Heart right ventricle (tissue), 16 donors: ENCODE measurements around the gene C1R. TPM values are rescaled to one million over a fixed set of nuclear protein-coding genes. Genes with fewer than 3 reads are reported as not detected.

ENCODE experiments used
- ATAC-seq, 8 donors: fragments of 200-7000 bp; cut with Tn5 transposase; one replicate each; pipeline ENCODE4 v1.9.1; 2020; ENCODE audit warnings: mild to moderate bottlenecking in 8 of 8, moderate library complexity in 8 of 8, moderate number of reproducible peaks in 1 of 8
- DNase-seq, 2 donors: peaks; one replicate each; pipeline ENCODE4 v3.0.0-alpha.2; 2020
- H3K27ac ChIP-seq, 10 donors: fragments of 200-600 bp; sonication (generic) in 2 of 10; one replicate each; pipeline versions ENCODE4 v1.5.0 to v1.8.0; 2020 to 2022; ENCODE audit warnings: mild to moderate bottlenecking in 3 of 10
- H3K27me3 ChIP-seq, 7 donors: fragments of 200-600 bp; one replicate each; pipeline ENCODE4 v1.8.0; 2021 to 2022; ENCODE audit warnings: mild to moderate bottlenecking in 2 of 7
- H3K36me3 ChIP-seq, 9 donors: fragments of 200-600 bp; sonication (generic) in 1 of 9; one replicate each; pipeline versions ENCODE4 v1.5.0 to v1.8.0; 2020 to 2022; ENCODE audit warnings: mild to moderate bottlenecking in 2 of 9
- H3K4me1 ChIP-seq, 9 donors: fragments of 200-600 bp; sonication (generic) in 1 of 9; one replicate each; pipeline versions ENCODE4 v1.5.0 to v1.8.0; 2020 to 2022; ENCODE audit warnings: mild to moderate bottlenecking in 4 of 9
- H3K4me3 ChIP-seq, 10 donors: fragments of 200-600 bp; sonication (generic) in 2 of 10; one replicate each; pipeline versions ENCODE4 v1.5.0 to v1.8.0; 2020 to 2022; ENCODE audit warnings: mild to moderate bottlenecking in 7 of 10, moderate library complexity in 2 of 10
- H3K9me3 ChIP-seq, 11 donors: fragments of 200-600 bp in 10 of 11; sonication (generic) in 2 of 11; one replicate each; pipeline versions ENCODE4 v1.5.0 to v1.8.0; 2013 to 2022; ENCODE audit warnings: mild to moderate bottlenecking in 2 of 11, control low read depth in 1 of 11, moderate library complexity in 1 of 11
- WGBS, 2 donors: extraction: QIAGEN DNeasy Blood & Tissue Kit; methylation state at CpG; one replicate each; pipeline ENCODE4 v1.1.7; 2013; ENCODE audit warnings: inconsistent platforms in 1 of 2; 5-methylcytosine and 5-hydroxymethylcytosine counted together
- intact Hi-C, 10 donors: fragments of 100-400 bp; cut with DNase I; formaldehyde crosslinking; loops; one replicate each; pipeline versions ENCODE4 v1.11.1 to v1.14.2; 2022
- polyA plus RNA-seq, 2 donors: library from polyadenylated mRNA; stranded (reverse); fragments of 200-250 nt; gene quantifications; one replicate each; pipeline ENCODE4 v1.2.3, GENCODE V29; 2013
- total RNA-seq, 10 donors: library from RNA; stranded (reverse); fragmentation: NEBNext Ultra II Directional in 3 of 10; extraction: Animal tissue kit (Norgen Biotek cat#: 25700) in 3 of 10; gene quantifications; one replicate each; pipeline versions ENCODE4 v1.2.1 to v1.2.4, GENCODE V29; 2021 to 2023
- TF ChIP-seq, protein P1 (sequence below), 9 donors: fragments of 200-600 bp; sonication (generic) in 2 of 9; IDR thresholded peaks; one replicate each; pipeline versions ENCODE4 v1.5.0 to v1.8.0; 2021 to 2022; ENCODE audit warnings: antibody characterized with exemption in 9 of 9, mild to moderate bottlenecking in 5 of 9, moderate library complexity in 1 of 9
- donor health status: Arrhythmogenic right ventricular cardiomyopathy.
- donor health status: ischemic (EF 13 %, LVEDD 7.1; RV severe dilation, severe dysfunction).
- donor health status: healthy with polysubstance abuse.
- donor health status: DM: no; HTN: yes; CAD: no.
- donor health status: DM: no; HTN: no; CAD: no.
- donor health status: ischemic (EF 25% LVEDD 6.9; RV normal size, moderate dysfunction).
- donor health status: ischemic (EF 25% LVEDD 5.7; RV mildly dilated, moderate dysfunction).
- donor health status: healthy.
- donor health status: DM: yes; HTN: yes; CAD: no.
- donor health status: Ischemic cardiomyopathy.
- donor health status: ischemic (EF 35%, LVEDD 5.7; RV mildly dilated, moderate dysfunction).
- donor health status: nonischemic (EF 11% LVEDD 7.7; RV severe dilation, severe dysfunction).
- donor health status: DM: yes; HTN: yes; CAD: no.
- donor health status: PGD.
- donor health status: ischemic (EF 29% LVEDD 5.4; RV normal size, mild dysfunction).
- donor health status: nonischemic (EF 23%, LVEDD 6.1; RV moderate dilation, normal function).

The C1R gene
- total and polyA plus RNA-seq, 12 donors, result 19.9 to 238 (median 71.9) TPM

DNA sequence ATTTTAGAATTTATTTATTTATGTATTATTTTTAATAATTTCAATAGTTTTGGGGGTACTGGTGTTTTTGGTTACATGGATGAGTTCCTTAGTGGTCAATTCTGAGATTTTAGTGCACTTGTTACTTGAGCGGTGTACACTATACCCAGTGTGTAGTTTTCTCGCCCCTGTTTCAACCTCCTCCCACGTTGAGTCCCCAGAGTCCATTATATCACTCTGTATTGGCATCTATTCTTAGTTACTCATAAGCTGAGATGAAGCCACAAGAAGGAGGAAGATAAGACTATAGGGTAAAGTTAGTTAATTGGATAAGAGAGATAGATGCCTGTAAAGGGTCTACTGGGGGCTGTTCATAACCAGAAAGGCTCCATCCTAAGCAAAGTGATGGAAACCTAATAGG is 27.7 kb downstream of the C1R start:
- H3K4me1 ChIP-seq, result peaks cover 0 to 40% (median 30%) of the 10 kb centered on the region in 9 donors
- no peak overlapping the region for H3K4me3 ChIP-seq
- H3K9me3 ChIP-seq, result no peaks in the 10 kb centered on the region
- TF ChIP-seq, protein P1, sequence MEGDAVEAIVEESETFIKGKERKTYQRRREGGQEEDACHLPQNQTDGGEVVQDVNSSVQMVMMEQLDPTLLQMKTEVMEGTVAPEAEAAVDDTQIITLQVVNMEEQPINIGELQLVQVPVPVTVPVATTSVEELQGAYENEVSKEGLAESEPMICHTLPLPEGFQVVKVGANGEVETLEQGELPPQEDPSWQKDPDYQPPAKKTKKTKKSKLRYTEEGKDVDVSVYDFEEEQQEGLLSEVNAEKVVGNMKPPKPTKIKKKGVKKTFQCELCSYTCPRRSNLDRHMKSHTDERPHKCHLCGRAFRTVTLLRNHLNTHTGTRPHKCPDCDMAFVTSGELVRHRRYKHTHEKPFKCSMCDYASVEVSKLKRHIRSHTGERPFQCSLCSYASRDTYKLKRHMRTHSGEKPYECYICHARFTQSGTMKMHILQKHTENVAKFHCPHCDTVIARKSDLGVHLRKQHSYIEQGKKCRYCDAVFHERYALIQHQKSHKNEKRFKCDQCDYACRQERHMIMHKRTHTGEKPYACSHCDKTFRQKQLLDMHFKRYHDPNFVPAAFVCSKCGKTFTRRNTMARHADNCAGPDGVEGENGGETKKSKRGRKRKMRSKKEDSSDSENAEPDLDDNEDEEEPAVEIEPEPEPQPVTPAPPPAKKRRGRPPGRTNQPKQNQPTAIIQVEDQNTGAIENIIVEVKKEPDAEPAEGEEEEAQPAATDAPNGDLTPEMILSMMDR (IDR thresholded peaks at IDR 0.05), result no peak
- H3K36me3 ChIP-seq, result peaks cover 0 to 50% (median 0%) of the 10 kb centered on the region in 9 donors
- H3K27me3 ChIP-seq, result no peaks in the 10 kb centered on the region
- no peak overlapping the region for H3K27ac ChIP-seq
- 55 to 63% methylated on average over 3 of the region's 3 CpGs for WGBS, 2 donors
- no peak for DNase-seq
- intact Hi-C loops, result loop anchor here in 2 of 10 donors (5.0 kb wide), 2 partner anchors 33 to 43 kb away; partner anchors contain the start of gene C1RL (in 1 of the 2)
- peak in 1 of 8 donors; percentile 17 for ATAC-seq

DNA sequence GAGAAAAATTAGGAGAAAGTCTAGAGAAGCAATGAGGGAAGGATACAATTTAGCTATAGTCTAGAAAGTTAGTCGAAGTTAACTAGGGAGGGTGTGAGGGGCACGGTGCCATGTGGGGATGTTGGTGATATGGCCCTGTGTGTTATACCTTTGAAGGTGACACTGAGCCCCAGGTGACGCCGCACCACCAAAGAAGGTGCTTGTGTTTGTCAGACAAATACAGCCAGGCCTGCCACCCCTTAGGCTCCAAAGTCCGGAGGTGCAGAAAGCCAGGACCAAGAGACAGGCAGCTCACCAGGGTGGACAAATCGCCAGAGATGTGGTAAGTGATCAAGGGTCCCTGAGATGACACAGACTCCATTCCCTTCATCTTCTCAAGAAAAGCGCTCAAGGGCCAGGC is 30.6 kb downstream of the C1R start:
- WGBS, 2 donors, result 94 to 98% methylated on average over 7 of the region's 7 CpGs
- Histone ChIP-seq H3K27me3 (no peaks in the 10 kb centered on the region), H3K27ac (peak overlapping the region in 6 of 10 donors; percentile 57 to 90 (median 75))

DNA sequence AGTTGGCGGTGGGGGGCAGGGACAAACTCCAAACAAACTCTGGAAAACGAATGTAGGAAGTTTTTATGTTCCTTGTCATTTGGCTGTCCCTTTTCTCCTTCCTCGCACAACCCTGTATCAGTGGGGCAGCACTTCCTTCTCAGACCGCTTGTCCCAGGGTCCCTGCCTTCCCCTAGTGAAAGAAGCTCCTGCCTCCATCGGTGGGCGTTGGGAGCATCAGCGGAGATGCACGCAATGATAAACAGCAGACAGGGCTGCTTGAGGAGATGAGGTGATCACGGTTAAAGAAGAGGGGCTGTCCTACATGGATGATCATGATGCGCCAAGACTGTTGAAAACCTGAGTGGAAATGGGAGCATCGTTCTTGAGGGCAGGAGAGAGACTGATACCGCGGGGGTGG is 31.1 kb downstream of the C1R start:
- peaks cover 0 to 44% (median 10%) of the 10 kb centered on the region in 9 donors for H3K4me1 ChIP-seq
- WGBS, 2 donors, result 73 to 77% methylated on average over 13 of the region's 13 CpGs
- H3K4me3 ChIP-seq, result peak overlapping the region in 9 of 10 donors; percentile 23 to 51 (median 41)
- TF ChIP-seq, protein P1 (IDR thresholded peaks at IDR 0.05), result no peak
- ATAC-seq (peak in 2 of 8 donors; percentile 7 to 15), DNase-seq (no peak)
- intact Hi-C loops, result loop anchor here in 8 of 10 donors (1.0 to 5.0 kb wide), 6 partner anchors 32 to 52 kb away; partner anchors contain the start of genes C1R (in 4 of the 8) and C1RL (in 4 of the 8)
- peaks cover 0 to 25% (median 0%) of the 10 kb centered on the region in 9 donors for H3K36me3 ChIP-seq
- H3K9me3 ChIP-seq, result no peaks in the 10 kb centered on the region
- no peaks in the 10 kb centered on the region for H3K27me3 ChIP-seq
- peak overlapping the region in 9 of 10 donors; percentile 25 to 90 (median 68) for H3K27ac ChIP-seq

More for the DNA sequence above, 30.6 kb downstream of the C1R start:
- no peak for ATAC-seq
- peaks cover 0 to 30% (median 0%) of the 10 kb centered on the region in 9 donors for H3K36me3 ChIP-seq
- intact Hi-C loops, result loop anchor here in 8 of 10 donors (1.0 to 5.0 kb wide), 6 partner anchors 31 to 51 kb away; partner anchors contain the start of genes C1R (in 4 of the 8) and C1RL (in 4 of the 8)
- no peak for DNase-seq
- TF ChIP-seq, protein P1 (IDR thresholded peaks at IDR 0.05), result no peak
- no peaks in the 10 kb centered on the region for H3K9me3 ChIP-seq
- peaks cover 0 to 44% (median 10%) of the 10 kb centered on the region in 9 donors for H3K4me1 ChIP-seq
- peak overlapping the region in 9 of 10 donors; percentile 23 to 51 (median 41) for H3K4me3 ChIP-seq

DNA sequence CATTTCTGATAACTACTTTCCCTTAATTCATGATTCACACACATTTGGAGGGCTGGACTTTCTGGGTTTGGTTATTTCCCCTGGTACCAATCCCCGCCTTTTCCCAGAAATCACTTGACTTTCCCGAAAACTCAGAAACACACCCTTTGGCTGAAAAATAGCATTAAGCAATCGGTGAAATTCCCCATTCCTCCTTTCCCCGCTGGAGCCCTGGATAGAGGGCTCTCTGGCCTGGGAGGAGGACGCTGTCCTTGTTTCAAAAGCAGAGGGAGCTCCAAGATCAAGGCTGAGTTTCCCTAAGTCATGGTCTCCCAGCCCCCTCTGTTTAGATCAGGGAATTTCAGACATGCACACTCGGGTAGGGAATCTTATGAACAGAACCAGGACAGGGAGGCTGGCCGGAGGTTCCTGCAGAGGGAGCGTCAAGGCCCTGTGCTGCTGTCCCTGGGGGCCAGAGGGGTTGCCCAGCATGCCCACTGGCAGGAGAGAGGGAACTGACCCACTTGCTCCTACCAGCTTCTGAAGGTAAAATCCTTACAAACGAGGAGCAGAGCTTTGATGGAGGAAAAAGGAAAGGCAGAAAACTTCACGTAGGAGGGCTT is 31.8 kb downstream of the C1R start, which contains the start of gene C1S:
Gene C1S (plus strand): TSS at position 366 of the 602 bp plus-strand sequence. CDS start 1,195 bp downstream, outside the sequence.
- Histone ChIP-seq H3K9me3 (no peaks in the 10 kb centered on the region), H3K36me3 (peaks cover 0 to 19% (median 0%) of the 10 kb centered on the region in 9 donors), H3K4me1 (peaks cover 0 to 44% (median 10%) of the 10 kb centered on the region in 9 donors), H3K27me3 (no peaks in the 10 kb centered on the region), H3K27ac (peak within 1 kb of the TSS in 9 of 10 donors; percentile 25 to 90 (median 68)), H3K4me3 (peak within 1 kb of the TSS in 9 of 10 donors; percentile 23 to 51 (median 41))
- intact Hi-C loops, result loop anchor here in 9 of 10 donors (1.0 to 5.0 kb wide), 7 partner anchors 32 to 52 kb away; partner anchors contain the start of genes C1R (in 8 of the 9) and C1RL (in 5 of the 9)
- peak; percentile 60 to 80 for DNase-seq
- ATAC-seq, result peak; percentile 96 to 98 (median 97)
- WGBS, 2 donors, result 24 to 27% methylated on average over 10 of the region's 10 CpGs
- TF ChIP-seq, protein P1 (IDR thresholded peaks at IDR 0.05), result peak; percentile 55 to 88 (median 77)
